Measurements from ENCODE around the gene MKI67.

Gene MKI67

DNA sequence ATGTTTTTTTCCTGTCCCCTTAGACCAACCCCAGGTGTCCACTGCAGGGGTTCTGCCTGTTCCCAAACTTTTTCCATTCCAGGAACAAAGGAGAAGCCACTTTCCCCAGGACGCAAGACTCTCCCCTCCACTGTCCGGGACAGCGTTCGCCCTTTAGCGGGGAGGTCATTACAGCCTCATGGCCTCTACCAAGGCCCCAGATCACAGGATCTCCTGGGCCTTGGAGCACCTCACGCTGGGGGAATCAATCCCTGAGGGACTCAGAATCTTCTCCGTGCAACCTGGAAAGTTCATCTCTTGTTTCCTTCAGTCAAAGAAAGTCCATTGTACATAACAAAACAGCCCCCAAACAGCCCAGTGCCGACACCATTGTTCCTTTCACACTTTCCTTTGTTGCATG, 41.2 kb downstream of the MKI67 start:
- in situ Hi-C loops (cut with HindIII; ENCODE audit: low sequenced_read_pairs), result no loop called here

DNA sequence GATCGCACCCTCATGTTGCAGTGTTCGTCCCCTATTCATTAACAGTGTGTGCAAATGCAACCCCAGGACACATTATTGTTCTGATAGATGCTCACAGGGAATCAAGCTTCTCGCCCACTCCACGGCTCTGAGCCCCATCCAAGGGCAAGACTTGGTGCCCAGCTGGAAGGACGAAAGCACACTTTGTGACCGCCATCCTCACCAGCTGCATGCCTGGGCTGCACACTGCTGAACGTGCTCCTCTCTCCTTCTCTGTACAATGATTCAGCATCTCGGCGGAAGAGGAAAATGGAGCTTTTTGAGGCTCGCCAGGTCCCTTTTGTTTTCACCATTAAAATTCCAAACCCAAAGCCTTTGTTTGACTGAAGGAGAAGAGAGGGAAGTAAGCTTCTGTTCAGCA, 41.9 kb downstream of the MKI67 start:
- in situ Hi-C loops (cut with HindIII; ENCODE audit: low sequenced_read_pairs), result no loop called here

DNA sequence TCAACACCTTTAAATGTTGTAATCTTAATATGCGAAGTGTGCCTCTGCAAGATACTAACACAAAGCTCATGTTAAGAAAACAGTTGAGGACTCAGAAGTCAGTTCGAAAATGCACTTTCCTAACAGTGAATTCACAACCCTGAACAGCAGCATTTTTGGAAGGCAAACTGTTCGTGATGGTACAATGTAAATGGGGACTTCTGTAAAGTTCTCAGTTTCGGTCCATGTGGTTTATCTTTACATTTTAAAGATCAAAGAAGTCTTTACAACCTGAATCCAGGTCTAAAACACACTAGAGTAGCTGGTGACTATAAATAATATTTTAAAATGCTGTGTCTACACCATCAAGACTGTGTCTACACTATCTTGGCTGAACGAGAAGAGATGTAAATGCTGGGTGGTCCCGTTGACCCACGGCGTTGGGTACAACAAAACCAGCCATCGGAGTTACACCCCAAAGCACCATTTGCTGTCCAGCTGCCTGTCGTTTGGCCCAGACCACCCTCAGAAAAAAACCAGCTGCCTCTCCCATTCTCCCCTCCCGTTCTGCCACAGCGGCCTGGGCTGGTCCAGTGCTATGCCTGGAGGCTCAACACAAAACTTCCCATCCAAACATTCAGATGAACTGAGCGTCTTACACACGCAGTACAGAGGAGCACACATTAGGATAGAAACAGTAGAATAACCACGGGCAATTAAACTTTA, 42.9 kb downstream of the MKI67 start:
- in situ Hi-C loops (cut with HindIII; ENCODE audit: low sequenced_read_pairs), result no loop called here

DNA sequence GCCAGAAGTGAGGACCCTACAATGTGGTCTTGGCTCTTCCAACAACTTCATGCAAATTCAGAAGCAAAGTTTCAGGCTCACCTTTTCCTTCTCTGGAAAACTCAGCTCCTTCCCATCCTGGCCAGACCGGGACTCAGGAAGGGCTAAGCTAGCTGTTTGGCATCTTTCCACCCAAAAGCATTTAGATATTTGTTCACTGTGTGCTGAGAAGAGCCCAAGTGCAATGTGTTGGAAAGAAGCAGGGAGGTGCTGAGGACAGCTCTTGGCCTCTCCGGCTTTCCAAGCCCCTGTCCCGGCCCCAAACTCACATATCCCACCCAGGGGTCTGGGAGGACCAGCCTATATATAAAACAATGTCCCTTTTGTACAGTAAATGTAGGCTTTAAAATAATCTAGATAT, 44.5 kb downstream of the MKI67 start:
- in situ Hi-C loops (cut with HindIII; ENCODE audit: low sequenced_read_pairs), result no loop called here

DNA sequence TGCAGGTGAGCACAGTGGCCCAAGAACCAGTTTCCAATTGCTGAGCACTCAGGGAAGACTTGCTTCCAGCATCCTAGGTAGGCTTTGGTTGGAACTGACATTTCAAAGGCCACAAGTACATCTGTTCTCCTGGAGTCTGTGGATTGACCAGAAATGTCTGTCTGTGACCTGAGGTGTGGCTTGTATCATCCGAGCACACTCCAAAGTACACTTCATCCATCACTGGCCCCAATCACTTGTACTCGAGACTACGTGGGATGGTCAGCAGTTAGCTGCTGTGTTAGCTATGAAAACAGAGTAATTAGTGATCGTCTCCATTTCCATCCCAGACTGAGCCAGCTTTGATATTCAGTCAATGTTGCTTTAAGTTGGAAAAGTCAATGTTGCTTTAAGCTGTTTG, 45.0 kb downstream of the MKI67 start:
- in situ Hi-C loops (cut with HindIII; ENCODE audit: low sequenced_read_pairs), result no loop called here

DNA sequence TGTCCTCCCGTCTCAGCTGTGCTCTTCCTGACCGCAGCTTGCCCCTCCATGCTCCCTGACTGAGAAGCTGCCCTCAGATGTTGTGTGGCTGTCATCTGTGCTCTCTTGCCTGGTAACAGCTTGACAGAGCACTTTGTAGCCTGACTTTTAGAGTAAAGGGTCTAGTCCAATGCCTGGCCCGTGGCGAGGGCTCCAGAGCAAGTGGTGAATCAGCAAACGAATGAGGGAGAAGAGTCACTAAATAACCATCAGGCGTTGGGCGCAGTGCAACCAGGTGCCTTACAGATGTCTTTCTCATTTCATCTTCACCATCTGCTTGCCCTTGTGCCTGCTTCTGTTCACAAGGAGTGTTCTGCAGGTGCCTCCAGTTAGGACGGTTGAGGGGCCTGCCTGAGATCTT, 45.6 kb downstream of the MKI67 start:
- in situ Hi-C loops (cut with HindIII; ENCODE audit: low sequenced_read_pairs), result no loop called here

DNA sequence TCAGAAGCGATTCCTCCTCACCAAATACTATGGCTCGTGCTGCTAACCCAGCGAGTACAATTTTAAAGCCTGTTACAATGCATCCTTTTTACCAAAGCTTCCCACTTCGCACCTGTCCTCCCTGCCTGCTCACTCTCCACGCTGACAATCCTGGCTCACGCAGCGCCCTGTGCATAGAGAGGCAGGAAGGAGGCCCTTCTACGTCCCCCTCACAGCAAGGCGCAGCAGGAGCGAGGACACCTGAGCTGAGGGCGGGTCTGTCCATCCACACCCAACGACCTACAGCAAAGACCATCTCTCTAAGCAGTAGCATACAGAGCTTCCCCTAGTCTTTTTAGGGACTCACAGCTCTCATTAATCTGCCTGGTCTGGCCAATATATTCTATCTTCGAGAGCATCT, 46.0 kb downstream of the MKI67 start:
- in situ Hi-C loops (cut with HindIII; ENCODE audit: low sequenced_read_pairs), result no loop called here

DNA sequence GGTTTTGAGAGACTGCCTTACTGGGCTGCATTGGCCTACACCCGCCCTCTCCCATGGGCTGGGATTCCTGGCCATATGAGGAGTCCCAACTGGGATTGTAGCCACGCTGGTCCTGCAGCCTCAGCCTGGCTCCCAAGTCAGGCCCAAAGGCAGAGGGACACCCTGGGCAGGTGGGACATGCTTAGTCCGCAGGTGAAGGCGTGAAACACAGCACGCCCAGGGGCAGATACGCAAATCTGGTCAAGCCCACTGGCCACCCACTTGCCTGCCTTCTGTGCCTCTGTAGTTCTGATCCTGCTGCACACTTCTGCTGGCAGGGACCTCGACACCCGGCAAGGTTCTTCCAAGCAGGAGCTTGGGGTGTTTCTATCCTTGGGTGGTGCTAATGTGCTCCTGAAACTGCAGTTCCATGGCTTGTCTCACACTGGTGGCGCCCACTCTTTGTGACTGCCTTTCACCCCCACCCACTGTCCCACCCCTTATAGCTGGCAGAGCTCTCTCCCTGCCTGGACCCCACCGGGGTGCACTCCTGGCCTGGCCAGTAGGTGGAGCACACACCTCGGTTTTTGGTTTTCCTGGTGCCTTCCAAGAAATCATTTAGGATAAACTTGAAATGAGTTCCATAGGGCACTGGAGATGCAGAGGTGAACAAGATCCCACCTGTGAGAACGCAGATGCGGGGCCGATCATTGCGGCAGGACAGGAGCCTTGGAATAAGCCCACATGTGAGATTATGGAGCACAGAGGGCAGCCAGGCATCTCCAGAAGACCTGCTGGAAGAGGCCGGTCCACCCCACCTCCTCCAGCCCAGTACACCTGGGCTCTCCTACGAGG, 47.9 kb downstream of the MKI67 start:
- in situ Hi-C loops (cut with HindIII; ENCODE audit: low sequenced_read_pairs), result no loop called here

DNA sequence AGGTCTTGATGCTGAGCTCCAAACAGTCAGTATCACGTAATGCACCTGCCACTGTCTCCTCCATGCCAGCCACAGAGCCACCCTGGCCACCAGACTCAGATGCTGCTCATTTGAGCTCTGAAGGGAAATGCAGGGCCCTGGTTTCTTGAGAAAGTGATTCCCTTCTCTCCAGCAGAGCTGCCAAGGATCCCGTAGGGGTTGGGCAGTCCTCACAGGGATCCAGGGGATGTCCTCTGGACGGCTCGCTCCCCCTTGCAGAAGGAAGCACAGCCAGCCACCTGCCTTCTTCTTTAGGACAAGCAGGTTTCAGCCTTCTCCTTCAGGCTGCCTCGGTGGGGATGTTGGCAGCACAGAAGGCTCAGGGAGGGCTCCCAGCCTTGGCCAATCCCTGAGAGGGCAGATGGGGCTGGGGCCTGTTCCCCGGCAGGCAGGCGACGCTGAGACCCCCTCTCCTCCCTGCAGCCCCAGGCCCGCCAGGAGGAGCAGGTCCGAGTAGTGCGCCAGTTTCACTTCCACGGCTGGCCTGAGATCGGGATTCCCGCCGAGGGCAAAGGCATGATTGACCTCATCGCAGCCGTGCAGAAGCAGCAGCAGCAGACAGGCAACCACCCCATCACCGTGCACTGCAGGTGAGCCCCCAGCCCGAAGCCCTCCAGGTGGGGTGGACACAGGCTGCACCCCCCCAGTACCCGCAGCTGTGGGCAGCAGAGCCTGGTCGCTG, 48.9 kb downstream of the MKI67 start:
- in situ Hi-C loops (cut with HindIII; ENCODE audit: low sequenced_read_pairs), result no loop called here

DNA sequence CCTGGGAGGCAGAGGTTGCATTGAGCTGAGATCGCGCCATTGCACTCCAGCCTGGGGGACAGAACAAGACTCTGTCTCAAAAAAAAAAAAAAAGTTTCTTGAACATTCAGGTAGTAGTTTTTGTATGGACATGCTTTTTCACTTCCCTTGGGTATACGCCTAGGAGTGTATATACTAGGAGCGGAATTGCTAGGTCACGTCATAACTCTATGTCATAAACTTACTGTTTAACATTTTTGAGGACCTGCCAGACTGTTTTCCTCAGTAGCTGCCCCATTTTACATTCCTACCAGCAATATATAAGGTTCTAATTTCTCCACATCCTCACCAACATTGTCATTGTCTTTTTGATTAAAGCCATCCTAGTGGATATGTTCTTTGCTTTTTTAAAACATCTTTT, 51.6 kb downstream of the MKI67 start:
- in situ Hi-C loops (cut with HindIII; ENCODE audit: low sequenced_read_pairs), result no loop called here

DNA sequence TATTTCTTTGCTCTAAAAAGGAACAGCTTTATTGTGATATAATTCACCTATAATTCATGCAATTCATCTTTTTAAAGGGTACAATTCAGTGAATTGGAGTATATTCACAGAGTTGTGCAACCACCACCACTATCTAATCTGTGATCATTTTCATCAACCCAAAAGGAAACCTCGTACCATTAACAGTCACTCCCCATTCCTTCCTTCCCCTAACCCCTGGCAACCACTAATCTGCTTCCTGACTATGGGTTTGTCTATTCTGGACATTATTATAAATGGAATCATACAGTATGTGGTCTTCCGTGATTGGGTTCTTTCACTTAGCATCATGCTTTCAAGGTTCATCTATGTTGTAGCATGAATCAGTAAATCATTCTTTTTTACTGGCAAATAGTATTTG, 52.3 kb downstream of the MKI67 start:
- in situ Hi-C loops (cut with HindIII; ENCODE audit: low sequenced_read_pairs), result no loop called here

DNA sequence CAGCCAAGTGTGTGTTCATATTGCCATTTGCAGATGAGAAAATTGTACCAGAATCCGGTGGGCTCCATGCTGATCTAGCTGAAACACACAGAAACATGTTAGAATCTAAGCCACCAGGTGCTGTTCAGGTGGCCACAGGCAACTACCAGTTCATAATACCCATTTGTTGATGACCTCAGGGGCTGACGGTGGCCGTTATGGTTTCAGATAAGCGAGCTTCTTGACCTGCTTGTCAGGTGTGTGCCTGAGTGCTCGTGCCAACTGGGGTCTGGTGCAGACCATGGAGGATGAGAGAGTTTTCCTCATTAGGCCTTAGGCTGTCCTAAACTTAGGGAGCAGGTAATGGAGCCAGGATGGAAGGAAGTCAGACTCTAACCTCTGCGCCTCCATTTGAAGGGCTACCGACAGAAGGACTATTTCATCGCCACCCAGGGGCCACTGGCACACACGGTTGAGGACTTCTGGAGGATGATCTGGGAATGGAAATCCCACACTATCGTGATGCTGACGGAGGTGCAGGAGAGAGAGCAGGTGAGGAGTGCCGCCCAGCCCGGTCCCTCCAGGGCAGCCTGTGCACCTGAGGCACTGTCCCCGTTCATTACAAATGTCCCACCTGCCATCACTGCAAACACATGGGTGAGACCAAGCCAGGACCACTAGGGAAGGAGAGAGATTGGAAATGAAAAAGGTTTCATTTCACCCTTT, 53.1 kb downstream of the MKI67 start:
- in situ Hi-C loops (cut with HindIII; ENCODE audit: low sequenced_read_pairs), result no loop called here

DNA sequence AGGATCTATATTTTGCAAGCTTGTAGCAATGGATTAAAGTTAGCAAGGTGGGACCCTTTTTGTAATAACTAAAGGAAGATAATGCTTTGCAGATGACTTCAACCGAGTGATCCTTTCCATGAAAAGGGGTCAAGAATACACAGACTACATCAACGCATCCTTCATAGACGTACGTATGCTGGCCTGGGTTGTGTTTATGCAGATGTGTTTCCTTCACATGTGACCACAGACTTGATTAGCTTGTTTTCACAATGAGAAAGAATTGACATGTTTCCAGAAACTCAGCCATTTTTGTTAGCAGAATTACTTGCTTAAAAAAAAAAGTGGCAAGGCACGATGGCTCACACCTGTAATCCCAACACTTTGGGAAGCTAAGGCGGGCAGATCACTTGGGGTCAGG, 54.2 kb downstream of the MKI67 start:
- in situ Hi-C loops (cut with HindIII; ENCODE audit: low sequenced_read_pairs), result no loop called here

DNA sequence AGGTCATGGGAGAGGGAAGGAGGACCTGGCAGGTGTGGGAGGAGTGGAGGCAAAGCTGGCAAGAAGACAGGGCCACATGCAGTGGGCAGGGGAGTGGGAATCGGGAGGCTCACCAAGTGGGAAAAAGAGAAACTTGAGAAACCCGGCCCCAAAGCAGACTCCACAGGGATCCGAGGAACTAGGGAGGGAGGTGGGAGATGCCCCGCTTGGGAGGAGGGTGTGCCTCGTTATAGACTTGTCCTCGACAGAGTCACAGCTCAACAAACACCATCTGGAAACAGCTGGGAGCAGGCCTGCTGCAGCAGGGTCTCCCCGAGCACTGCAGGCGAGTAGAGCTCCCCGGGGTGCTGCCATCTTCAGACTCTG, 54.8 kb downstream of the MKI67 start:
- in situ Hi-C loops (cut with HindIII; ENCODE audit: low sequenced_read_pairs), result no loop called here

DNA sequence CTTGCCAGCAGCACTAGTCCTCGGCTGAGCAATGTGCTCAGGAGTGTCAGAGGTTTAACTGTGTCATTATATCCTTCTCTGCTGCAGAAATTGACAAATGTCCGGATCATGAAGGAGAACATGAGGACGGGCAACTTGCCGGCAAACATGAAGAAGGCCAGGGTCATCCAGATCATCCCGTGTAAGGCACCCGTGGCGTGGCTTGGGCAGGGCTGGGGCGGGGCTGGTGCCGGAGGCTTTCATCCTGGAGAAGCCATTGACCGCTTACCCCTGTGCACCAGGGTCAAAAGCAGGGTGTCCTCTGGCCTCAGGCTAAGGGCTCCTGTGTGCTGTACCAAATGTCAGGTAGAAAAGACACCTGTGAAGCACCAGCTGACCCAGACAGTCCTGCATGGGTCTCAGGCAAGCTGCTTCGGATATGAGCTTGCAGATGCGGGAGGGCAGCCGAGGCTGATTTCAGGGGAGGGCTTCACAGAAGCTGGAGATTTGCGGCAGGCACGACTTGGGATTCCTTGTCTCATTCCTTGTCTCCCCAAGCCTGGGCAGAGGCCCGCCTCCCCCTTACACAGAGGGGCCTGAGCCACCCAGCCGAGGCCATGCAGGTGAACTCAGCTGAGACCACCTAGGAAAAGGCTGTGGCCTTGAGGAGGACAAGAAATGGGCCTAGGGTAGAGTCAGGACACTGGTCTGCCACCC, 55.4 kb downstream of the MKI67 start:
- in situ Hi-C loops (cut with HindIII; ENCODE audit: low sequenced_read_pairs), result no loop called here

DNA sequence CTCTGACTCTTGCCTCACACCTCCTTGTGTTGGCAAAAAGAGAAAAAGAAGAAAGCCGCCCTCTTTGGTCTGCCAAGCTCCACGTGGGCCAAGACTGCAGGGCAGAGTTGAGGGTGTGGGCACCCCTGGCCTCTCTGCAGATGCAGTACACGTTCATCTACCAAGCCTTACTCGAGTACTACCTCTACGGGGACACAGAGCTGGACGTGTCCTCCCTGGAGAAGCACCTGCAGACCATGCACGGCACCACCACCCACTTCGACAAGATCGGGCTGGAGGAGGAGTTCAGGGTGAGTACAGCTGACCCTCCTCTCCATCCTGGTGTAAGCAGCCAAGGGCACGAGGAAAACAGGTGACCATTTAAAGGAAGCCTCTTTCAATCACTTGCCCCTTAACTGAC, 56.1 kb downstream of the MKI67 start:
- in situ Hi-C loops (cut with HindIII; ENCODE audit: low sequenced_read_pairs), result no loop called here

DNA sequence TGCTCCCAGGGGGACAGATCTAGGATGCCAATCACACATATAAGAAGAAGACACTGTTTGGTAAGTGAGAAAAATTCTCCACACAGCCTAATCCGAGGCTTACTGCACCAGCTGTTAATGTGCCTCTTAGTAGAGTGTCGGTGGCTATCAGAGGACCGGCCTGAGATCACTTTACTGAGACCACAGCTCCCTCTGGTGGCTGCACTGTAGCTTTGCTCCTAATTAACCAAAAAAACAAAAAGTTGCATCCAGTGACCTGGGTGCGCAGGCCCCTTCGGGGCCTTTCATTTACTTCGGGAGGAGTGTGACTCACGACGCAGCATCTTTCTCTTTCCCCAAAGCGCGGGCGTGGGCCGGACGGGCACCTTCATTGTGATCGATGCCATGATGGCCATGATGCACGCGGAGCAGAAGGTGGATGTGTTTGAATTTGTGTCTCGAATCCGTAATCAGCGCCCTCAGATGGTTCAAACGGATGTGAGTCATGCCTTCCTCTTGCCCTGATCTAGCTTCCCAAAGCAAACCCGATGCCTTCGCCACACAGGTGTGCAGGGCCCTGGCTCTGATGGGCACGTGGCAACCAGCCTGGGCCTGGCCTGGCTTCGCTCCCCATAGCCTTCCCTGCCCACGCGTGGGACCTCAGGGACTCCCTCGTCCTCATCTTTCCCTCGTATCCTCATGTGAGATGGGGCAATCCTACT, 56.7 kb downstream of the MKI67 start:
- in situ Hi-C loops (cut with HindIII; ENCODE audit: low sequenced_read_pairs), result no loop called here

DNA sequence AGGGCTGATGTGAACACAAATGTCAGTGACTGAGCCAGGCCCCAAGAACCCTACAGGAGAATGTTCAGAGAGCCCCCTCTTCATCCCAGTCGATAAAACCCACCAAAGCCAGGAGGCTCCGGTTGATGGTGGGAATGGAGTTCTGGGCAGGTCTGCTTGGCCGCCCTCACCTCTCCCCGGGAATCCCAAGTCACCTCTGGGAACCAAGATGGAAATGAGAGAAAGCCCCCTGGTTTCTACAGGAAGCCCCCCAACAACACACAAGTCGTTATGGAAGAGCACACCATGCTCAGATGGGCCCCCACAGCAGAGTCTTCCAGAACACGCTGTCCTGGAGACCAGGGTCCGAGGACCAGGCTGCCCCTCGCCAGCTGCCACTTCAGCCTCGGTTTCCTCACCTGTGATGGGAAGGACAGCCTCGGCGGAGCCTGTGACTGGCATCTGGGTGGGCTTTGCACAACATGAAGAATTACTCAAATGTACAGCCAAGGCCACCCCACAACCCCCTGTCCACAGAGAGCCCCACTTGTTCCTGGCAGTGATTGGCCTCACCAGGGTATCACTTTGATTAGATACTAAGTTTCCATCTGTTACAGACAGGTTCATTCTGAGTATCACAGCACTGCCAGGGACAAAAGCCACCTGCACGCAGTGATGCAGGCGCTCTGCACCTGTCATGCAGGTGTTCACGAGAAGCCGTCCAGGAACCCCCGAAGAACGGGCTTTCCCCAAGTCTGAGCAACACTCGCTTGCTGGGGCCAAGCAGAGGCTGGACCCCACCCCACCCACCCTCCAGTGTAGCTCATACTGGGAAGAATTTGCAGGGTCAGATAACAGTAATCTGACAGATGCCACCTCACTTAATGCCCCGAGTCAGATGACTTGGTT, 57.6 kb downstream of the MKI67 start:
- in situ Hi-C loops (cut with HindIII; ENCODE audit: low sequenced_read_pairs), result no loop called here

DNA sequence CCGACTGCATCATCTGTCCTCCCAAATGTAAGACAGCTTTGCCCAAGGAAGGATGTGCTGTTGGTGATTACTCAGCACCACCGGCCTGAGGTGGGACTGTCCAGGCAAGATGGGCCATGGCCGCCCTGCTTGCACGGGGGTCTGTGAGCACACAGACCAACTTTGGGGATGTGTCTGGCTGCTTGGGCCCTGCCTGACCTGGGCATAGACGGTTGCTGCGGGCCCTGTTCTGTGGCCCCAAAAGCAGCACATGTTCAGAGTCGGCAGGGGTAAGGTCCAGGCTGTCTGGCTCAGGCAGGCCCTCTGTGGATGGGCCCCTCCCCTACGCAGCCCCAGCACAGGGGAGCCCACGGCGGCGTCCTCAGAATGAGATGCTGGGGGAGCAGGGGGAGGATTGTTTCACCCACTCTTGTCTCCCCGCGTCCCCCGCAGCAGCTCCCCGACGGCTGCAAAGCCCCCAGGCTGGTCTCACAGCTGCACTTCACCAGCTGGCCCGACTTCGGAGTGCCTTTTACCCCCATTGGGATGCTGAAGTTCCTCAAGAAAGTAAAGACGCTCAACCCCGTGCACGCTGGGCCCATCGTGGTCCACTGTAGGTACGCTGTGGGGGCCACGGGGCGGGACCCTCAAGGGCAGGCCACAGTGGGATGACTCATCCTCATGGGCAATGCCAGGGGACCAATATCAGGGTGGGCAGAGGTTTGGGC, 58.4 kb downstream of the MKI67 start:
- in situ Hi-C loops (cut with HindIII; ENCODE audit: low sequenced_read_pairs), result no loop called here

Data from endothelial cell of hepatic sinusoid (primary cell).